Ishikawa (cell line): ENCODE data around the gene DKK3.

Source experiments
- CEBPB ChIP-seq: IDR thresholded peaks from 2 replicates; pipeline ENCODE4 v1.6.1; 2012
- CREB1 ChIP-seq: IDR thresholded peaks from 2 replicates; pipeline ENCODE4 v1.6.1; 2012; ENCODE audit warnings: low read depth
- EGR1 ChIP-seq: IDR thresholded peaks from 2 replicates; pipeline ENCODE4 v1.6.1; 2012
- EP300 ChIP-seq: IDR thresholded peaks from 2 replicates; pipeline ENCODE4 v1.6.1; 2012; ENCODE audit warnings: borderline replicate concordance
- FOXM1 ChIP-seq: IDR thresholded peaks from 2 replicates; pipeline ENCODE4 v1.6.1; 2012; ENCODE audit warnings: low read depth, borderline replicate concordance
- MAX ChIP-seq: IDR thresholded peaks from 2 replicates; pipeline ENCODE4 v1.6.1; 2012
- NFIC ChIP-seq: IDR thresholded peaks from 2 replicates; pipeline ENCODE4 v1.6.1; 2012
- RAD21 ChIP-seq: IDR thresholded peaks from 2 replicates; pipeline ENCODE4 v1.6.1; 2012; ENCODE audit warnings: low read depth
- REST ChIP-seq: IDR thresholded peaks from 2 replicates; pipeline ENCODE4 v1.6.1; 2012; ENCODE audit warnings: low read depth, mild to moderate bottlenecking
- TAF1 ChIP-seq: IDR thresholded peaks from 2 replicates; pipeline ENCODE4 v1.6.1; 2012; ENCODE audit warnings: low read depth, mild to moderate bottlenecking
- TCF12 ChIP-seq: IDR thresholded peaks from 2 replicates; pipeline ENCODE4 v1.6.1; 2012; ENCODE audit warnings: low read depth
- TEAD4 ChIP-seq: IDR thresholded peaks from 2 replicates; pipeline ENCODE4 v1.6.1; 2012
- USF1 ChIP-seq: IDR thresholded peaks from 2 replicates; pipeline ENCODE4 v1.6.1; 2012
- YY1 ChIP-seq: IDR thresholded peaks from 2 replicates; pipeline ENCODE4 v1.6.1; 2012; ENCODE audit warnings: low read depth
- ZBTB7A ChIP-seq: IDR thresholded peaks from 2 replicates; pipeline ENCODE4 v1.6.1; 2012; ENCODE audit warnings: low read depth

DKK3 gene

DNA sequence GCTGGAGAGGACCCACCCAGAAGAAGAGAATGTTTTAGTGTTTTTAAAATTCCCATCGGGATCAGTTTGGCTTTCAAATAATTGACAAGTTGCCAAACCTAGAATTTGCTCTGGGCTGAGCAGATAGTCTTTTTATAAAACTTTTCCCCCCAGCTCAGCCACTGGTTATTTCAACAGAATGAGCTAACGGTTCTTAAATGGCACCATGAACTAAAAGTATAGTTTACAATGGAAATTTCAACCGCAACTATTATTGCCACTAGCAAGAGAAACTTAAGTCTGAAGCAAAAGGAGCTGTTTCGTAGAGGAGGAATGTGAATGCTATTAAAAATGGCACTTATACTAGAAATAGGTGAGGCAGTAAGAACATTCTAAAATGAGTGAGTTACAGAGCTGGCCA is 3.4 kb downstream of the DKK3 start:
- TF ChIP-seq MAX (no peak), EP300 (no peak), TAF1 (no peak), YY1 (no peak), TEAD4 (no peak), REST (no peak), CREB1 (no peak), TCF12 (no peak), RAD21 (no peak), EGR1 (no peak), CEBPB (no peak), NFIC (no peak), USF1 (no peak)

DNA sequence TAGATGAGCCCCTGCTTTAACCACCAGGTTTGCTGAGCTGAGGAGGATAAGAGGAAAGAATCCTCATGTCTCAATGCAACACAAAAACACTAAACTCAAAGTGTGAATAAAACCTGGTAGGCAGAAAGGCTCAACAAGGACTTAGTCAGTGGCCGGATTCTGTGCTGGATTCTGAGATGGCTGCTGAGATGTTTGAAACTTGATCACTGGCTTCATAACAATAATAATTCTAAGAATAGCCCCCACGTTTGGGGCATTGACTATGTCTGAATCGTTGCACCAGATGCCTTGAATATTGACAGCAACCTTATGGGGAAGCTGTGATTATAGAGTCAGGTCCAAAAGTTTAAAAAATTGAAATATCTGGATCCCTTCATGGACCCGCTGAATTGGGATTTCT is 4.6 kb downstream of the DKK3 start:
- TF ChIP-seq NFIC (no peak), TEAD4 (no peak), TCF12 (no peak), TAF1 (no peak), RAD21 (no peak), CEBPB (no peak), YY1 (no peak), REST (no peak), FOXM1 (no peak), ZBTB7A (no peak), EP300 (no peak), EGR1 (no peak), MAX (no peak), USF1 (no peak), CREB1 (no peak)

- TF ChIP-seq NFIC (no peak), USF1 (no peak), EP300 (no peak), FOXM1 (no peak), TCF12 (no peak), CREB1 (no peak), TAF1 (no peak), MAX (no peak), RAD21 (no peak), YY1 (no peak)
Measured at GRCh38 chr11:12003336-12003735, 5.1 kb downstream of the DKK3 start.

DNA sequence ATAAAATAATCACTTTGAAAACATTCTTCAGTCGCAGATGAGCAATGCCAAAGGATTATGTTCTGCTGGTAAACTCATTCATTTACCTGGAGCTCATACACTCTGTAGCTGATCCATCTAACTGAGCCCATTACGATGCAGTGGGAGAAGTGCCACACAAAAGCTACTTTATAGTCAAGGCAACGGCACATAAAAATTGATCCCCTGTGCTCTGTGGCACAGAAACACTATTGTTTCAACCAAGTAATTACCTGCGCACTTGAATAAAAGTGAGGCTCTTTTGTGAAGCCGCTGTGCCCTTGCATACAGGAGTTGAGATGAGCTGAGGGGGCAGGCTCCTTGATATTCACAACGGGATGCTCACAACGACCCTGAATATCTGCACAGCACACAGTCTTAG is 7.2 kb downstream of the DKK3 start:
- no peak for TF ChIP-seq TEAD4
- TF ChIP-seq NFIC: no peak
- TF ChIP-seq ZBTB7A: no peak
- no peak for TF ChIP-seq REST
- TF ChIP-seq FOXM1: no peak
- no peak for TF ChIP-seq USF1
- no peak for TF ChIP-seq YY1
